Nephron progenitor cell (in vitro differentiated cells): ENCODE data around the gene STH.

Experiments
- DNase-seq: peaks from one replicate; pipeline ENCODE4 v3.0.0; 2021
- H3K27ac Mint-ChIP-seq: 2 replicates; pipeline ENCODE4 v1.8.0; 2021; ENCODE audit warnings: mild to moderate bottlenecking, moderate library complexity, mixed read lengths
- H3K27me3 Mint-ChIP-seq: 2 replicates; pipeline ENCODE4 v1.8.0; 2021; ENCODE audit warnings: mild to moderate bottlenecking, low read depth, mixed read lengths; ENCODE audit not compliant: poor library complexity
- H3K36me3 Mint-ChIP-seq: 2 replicates; pipeline ENCODE4 v1.8.0; 2021; ENCODE audit warnings: low read depth, mixed read lengths
- H3K4me1 Mint-ChIP-seq: 2 replicates; pipeline ENCODE4 v1.8.0; 2021; ENCODE audit warnings: mixed read lengths
- H3K4me3 Mint-ChIP-seq: 2 replicates; pipeline ENCODE4 v1.8.0; 2021; ENCODE audit warnings: mild to moderate bottlenecking, moderate library complexity, mixed read lengths
- H3K9me3 Mint-ChIP-seq: 2 replicates; pipeline ENCODE4 v1.8.0; 2021; ENCODE audit warnings: mild to moderate bottlenecking, moderate library complexity, mixed read lengths
- CTCF ChIP-seq: fragments of 200-600 bp; sonication (generic); IDR thresholded peaks from 2 replicates; pipeline ENCODE4 v1.5.0; 2021; ENCODE audit warnings: antibody characterized with exemption

Gene STH

GRCh38 chr17:46044286-46044928 lies 45.4 kb downstream of the STH start:
- Mint-ChIP-seq H3K4me1 (peaks cover 8% of the 10 kb centered on the region), H3K27me3 (no peaks in the 10 kb centered on the region), H3K9me3 (no peaks in the 10 kb centered on the region), H3K4me3 (no peak overlapping the region), H3K27ac (no peak overlapping the region), H3K36me3 (peaks cover 74% of the 10 kb centered on the region)
- peak; percentile 55 for TF ChIP-seq CTCF
- DNase-seq: peak; percentile 38

- H3K36me3 Mint-ChIP-seq: peaks cover 74% of the 10 kb centered on the region
- no peak for TF ChIP-seq CTCF
- no peak overlapping the region for H3K27ac Mint-ChIP-seq
- no peaks in the 10 kb centered on the region for H3K9me3 Mint-ChIP-seq
- no peaks in the 10 kb centered on the region for H3K27me3 Mint-ChIP-seq
- H3K4me1 Mint-ChIP-seq: peaks cover 8% of the 10 kb centered on the region
- DNase-seq: no peak
- H3K4me3 Mint-ChIP-seq: no peak overlapping the region
Observed at GRCh38 chr17:46044989-46045388, 45.9 kb downstream of the STH start.

- DNase-seq: no peak
- Mint-ChIP-seq H3K4me3 (no peak overlapping the region), H3K4me1 (peaks cover 8% of the 10 kb centered on the region), H3K36me3 (peaks cover 74% of the 10 kb centered on the region), H3K27ac (peak overlapping the region; percentile 92), H3K9me3 (no peaks in the 10 kb centered on the region), H3K27me3 (no peaks in the 10 kb centered on the region)
- TF ChIP-seq CTCF: no peak
Observed at GRCh38 chr17:46045639-46046038, 46.6 kb downstream of the STH start.

GRCh38 chr17:46046957-46047356 lies 47.9 kb downstream of the STH start:
- H3K27ac Mint-ChIP-seq: no peak overlapping the region
- no peak overlapping the region for H3K4me3 Mint-ChIP-seq
- H3K27me3 Mint-ChIP-seq: no peaks in the 10 kb centered on the region
- no peaks in the 10 kb centered on the region for H3K9me3 Mint-ChIP-seq
- H3K36me3 Mint-ChIP-seq: peaks cover 79% of the 10 kb centered on the region
- DNase-seq: no peak
- no peak for TF ChIP-seq CTCF
- H3K4me1 Mint-ChIP-seq: peaks cover 8% of the 10 kb centered on the region

- peaks cover 8% of the 10 kb centered on the region for H3K4me1 Mint-ChIP-seq
- no peak for DNase-seq
- H3K27ac Mint-ChIP-seq: no peak overlapping the region
- TF ChIP-seq CTCF: no peak
- H3K27me3 Mint-ChIP-seq: no peaks in the 10 kb centered on the region
- H3K9me3 Mint-ChIP-seq: no peaks in the 10 kb centered on the region
- H3K36me3 Mint-ChIP-seq: peaks cover 83% of the 10 kb centered on the region
- no peak overlapping the region for H3K4me3 Mint-ChIP-seq
Observed at GRCh38 chr17:46047398-46047797, 48.3 kb downstream of the STH start.

- Mint-ChIP-seq H3K9me3 (no peaks in the 10 kb centered on the region), H3K27ac (no peak overlapping the region)
Observed at GRCh38 chr17:46047856-46048255, 48.8 kb downstream of the STH start.

More at GRCh38 chr17:46047856-46048255, 48.8 kb downstream of the STH start:
- no peak for DNase-seq
- no peaks in the 10 kb centered on the region for H3K27me3 Mint-ChIP-seq
- H3K4me1 Mint-ChIP-seq: peaks cover 8% of the 10 kb centered on the region
- peaks cover 84% of the 10 kb centered on the region for H3K36me3 Mint-ChIP-seq
- no peak for TF ChIP-seq CTCF
- no peak overlapping the region for H3K4me3 Mint-ChIP-seq
